Transverse colon (tissue), 4 donors: ENCODE data around the gene PWWP2A. TPM values are rescaled to one million over a fixed set of nuclear protein-coding genes. Genes with fewer than 3 reads are reported as not detected.
"Not testable (repeated sequence)": the region's sequence is repeated elsewhere in the genome, so short reads cannot be mapped to it uniquely, and the experiment has no call there.

Experiments used
- DNase-seq: peaks from one replicate; pipeline ENCODE4 v3.0.0-alpha.2; 2019
- H3K27ac ChIP-seq, 4 donors: fragments of 200-600 bp; sonication (generic); 2 replicates each; pipeline ENCODE4 v1.5.1; 2016 to 2018; ENCODE audit warnings: inconsistent platforms in 4 of 4
- H3K27me3 ChIP-seq: fragments of 200-600 bp; sonication (generic); 2 replicates; pipeline ENCODE4 v1.5.1; 2017; ENCODE audit warnings: inconsistent platforms
- H3K36me3 ChIP-seq, 4 donors: fragments of 200-600 bp; sonication (generic); 2 replicates each; pipeline ENCODE4 v1.5.1; 2017 to 2019; ENCODE audit warnings: inconsistent platforms in 4 of 4
- H3K4me1 ChIP-seq, 4 donors: fragments of 200-600 bp; sonication (generic); 2 replicates each; pipeline ENCODE4 v1.5.1; 2017 to 2020; ENCODE audit warnings: inconsistent platforms in 4 of 4
- H3K4me3 ChIP-seq, 4 donors: fragments of 200-600 bp; sonication (generic); 1 replicate in 1 of 4; 2 replicates in 3 of 4; pipeline versions ENCODE4 v1.5.1 to v1.6.1; 2017 to 2019; ENCODE audit warnings: inconsistent platforms in 4 of 4
- H3K9me3 ChIP-seq, 2 donors: fragments of 200-600 bp; sonication (generic); 2 replicates each; pipeline ENCODE4 v1.5.1; 2017 to 2019; ENCODE audit warnings: inconsistent platforms in 2 of 2
- CTCF ChIP-seq, 5 experiments: fragments of 200-600 bp in 3 of 5; fragments of 450-650 bp in 2 of 5; sonication (generic) in 3 of 5; IDR thresholded peaks; 1 replicate in 2 of 5; 2 replicates in 3 of 5; pipeline ENCODE4 v1.5.1; 2016 to 2017; ENCODE audit warnings: antibody characterized with exemption in 5 of 5, inconsistent platforms in 3 of 5, mild to moderate bottlenecking in 2 of 5, moderate library complexity in 1 of 5
- EP300 ChIP-seq: sonication (generic); formaldehyde crosslinking; IDR thresholded peaks from one replicate; pipeline ENCODE4 v1.6.1; 2017; ENCODE audit warnings: antibody characterized with exemption, low read depth
- POLR2A ChIP-seq: fragments of 450-650 bp; IDR thresholded peaks from one replicate; pipeline ENCODE4 v1.6.1; 2016; ENCODE audit warnings: antibody characterized with exemption, mild to moderate bottlenecking, moderate library complexity
- POLR2AphosphoS5 ChIP-seq, 3 donors: sonication (generic); formaldehyde crosslinking; IDR thresholded peaks; one replicate each; pipeline ENCODE4 v1.6.1; 2016; ENCODE audit warnings: antibody characterized with exemption in 3 of 3
- WGBS, 2 donors: methylation state at CpG; one replicate each; pipeline ENCODE4 v1.1.5; 2018; ENCODE audit warnings: low coverage in 1 of 2; 5-methylcytosine and 5-hydroxymethylcytosine counted together
- in situ Hi-C, 4 donors: fragments of 200-750 bp; cut with MboI; loops; one replicate each; pipeline versions ENCODE4 v1.15.0 to v1.15.1; 2017; ENCODE audit warnings: low sequenced_read_pairs in 3 of 4, low pct_ligation_motif_present in 1 of 4, low pct_unique_long_range_greater_than_20kb in 1 of 4
- intact Hi-C: fragments of 100-400 bp; cut with DNase I; formaldehyde crosslinking; loops from one replicate; pipeline ENCODE4 v1.15.1; 2023; ENCODE audit warnings: low total_unique reads
- total RNA-seq, 4 donors: library from RNA; depleted of rRNA; stranded (reverse); fragments of >200 nt; gene quantifications; one replicate each; pipeline ENCODE4 v1.1.0, GENCODE V29; 2016

The PWWP2A gene
- total RNA-seq, 4 donors from 2014 or later: 42.7 to 66.7 (median 53.5) TPM

GRCh38 chr5:160152901-160153300 is 33.7 kb upstream of the PWWP2A start:
- H3K27me3 ChIP-seq: no peaks in the 10 kb centered on the region
- in situ Hi-C loops: no loop called here
- TF ChIP-seq POLR2A (no peak), CTCF (IDR thresholded peaks at IDR 0.05) (no peak), EP300 (no peak), POLR2AphosphoS5 (IDR thresholded peaks at IDR 0.05) (no peak)
- no peak for DNase-seq
- no peaks in the 10 kb centered on the region for H3K9me3 ChIP-seq
- no peaks in the 10 kb centered on the region for H3K4me1 ChIP-seq
- 86% methylated on average over 6 of the region's 6 CpGs for WGBS, 2 donors
- H3K27ac ChIP-seq: no peak overlapping the region
- intact Hi-C loops: no loop called here
- no peak overlapping the region for H3K4me3 ChIP-seq
- H3K36me3 ChIP-seq: no peaks in the 10 kb centered on the region

GRCh38 chr5:160152287-160152686 is 33.0 kb upstream of the PWWP2A start:
- WGBS, 2 donors: 86% methylated on average over 1 of the region's 1 CpG; no CpG with 5 or more reads in 1 of the 2 donors
- in situ Hi-C loops: no loop called here

GRCh38 chr5:160151017-160151416 is 31.8 kb upstream of the PWWP2A start:
- WGBS, 2 donors: 78 to 79% methylated on average over 3 of the region's 3 CpGs
- no peak for TF ChIP-seq CTCF (IDR thresholded peaks at IDR 0.05)
- no peak for TF ChIP-seq POLR2A
- H3K27ac ChIP-seq: no peak overlapping the region
- intact Hi-C loops (no loop called here), in situ Hi-C loops (no loop called here)
- H3K4me3 ChIP-seq: no peak overlapping the region
- DNase-seq: no peak
- H3K4me1 ChIP-seq: no peaks in the 10 kb centered on the region
- no peaks in the 10 kb centered on the region for H3K27me3 ChIP-seq
- H3K36me3 ChIP-seq: no peaks in the 10 kb centered on the region
- H3K9me3 ChIP-seq: no peaks in the 10 kb centered on the region

More at GRCh38 chr5:160152287-160152686, 33.0 kb upstream of the PWWP2A start:
- no peak for DNase-seq
- H3K27ac ChIP-seq: no peak overlapping the region
- H3K4me1 ChIP-seq: no peaks in the 10 kb centered on the region
- no peak for TF ChIP-seq POLR2AphosphoS5 (IDR thresholded peaks at IDR 0.05)
- no peak for TF ChIP-seq POLR2A
- no peak for TF ChIP-seq CTCF (IDR thresholded peaks at IDR 0.05)
- TF ChIP-seq EP300: no peak
- no peaks in the 10 kb centered on the region for H3K9me3 ChIP-seq
- no peaks in the 10 kb centered on the region for H3K36me3 ChIP-seq
- no peaks in the 10 kb centered on the region for H3K27me3 ChIP-seq
- H3K4me3 ChIP-seq: no peak overlapping the region
- intact Hi-C loops: no loop called here

GRCh38 chr5:160150381-160150780 is 31.1 kb upstream of the PWWP2A start:
- H3K27me3 ChIP-seq: no peaks in the 10 kb centered on the region
- H3K4me1 ChIP-seq: no peaks in the 10 kb centered on the region
- no peak overlapping the region for H3K4me3 ChIP-seq
- H3K9me3 ChIP-seq: no peaks in the 10 kb centered on the region
- in situ Hi-C loops: no loop called here
- H3K27ac ChIP-seq: no peak overlapping the region
- TF ChIP-seq POLR2AphosphoS5 (IDR thresholded peaks at IDR 0.05): no peak
- no peak for TF ChIP-seq POLR2A
- no peak for TF ChIP-seq CTCF (IDR thresholded peaks at IDR 0.05)
- TF ChIP-seq EP300: no peak
- WGBS, 2 donors: 77 to 81% methylated on average over 2 to 3 of the region's 3 CpGs
- no peak for DNase-seq
- no peaks in the 10 kb centered on the region for H3K36me3 ChIP-seq
- intact Hi-C loops: no loop called here

GRCh38 chr5:160144436-160144835 is 25.2 kb upstream of the PWWP2A start:
- H3K4me1 ChIP-seq, H3K9me3 ChIP-seq, H3K36me3 ChIP-seq, H3K27me3 ChIP-seq, H3K27ac ChIP-seq, in situ Hi-C loops, H3K4me3 ChIP-seq, DNase-seq, intact Hi-C loops: not testable (repeated sequence)
- WGBS, 2 donors: 77 to 91% methylated on average over 3 to 7 of the region's 7 CpGs
